WTC11 (cell line): ENCODE measurements around the gene ZNF525.
"Not testable (repeated sequence)": the region's sequence is repeated elsewhere in the genome, so short reads cannot be mapped to it uniquely, and the experiment has no call there.

Source experiments
- ARID4B ChIP-seq: sonication (generic); formaldehyde crosslinking; IDR thresholded peaks from 2 replicates; pipeline ENCODE4 v1.8.0; 2023; ENCODE audit warnings: missing genetic modification reagents, mild to moderate bottlenecking, borderline replicate concordance
- ATF1 ChIP-seq: sonication (generic); formaldehyde crosslinking; IDR thresholded peaks from 2 replicates; pipeline ENCODE4 v1.8.1; 2023; ENCODE audit warnings: mild to moderate bottlenecking, moderate library complexity, missing genetic modification reagents
- ATF3 ChIP-seq: sonication (generic); formaldehyde crosslinking; conservative IDR thresholded peaks from 2 replicates; pipeline ENCODE4 v1.8.1; 2022; ENCODE audit warnings: mild to moderate bottlenecking, missing genetic modification reagents
- CBFB ChIP-seq: sonication (generic); formaldehyde crosslinking; IDR thresholded peaks from 2 replicates; pipeline ENCODE4 v1.8.1; 2022; ENCODE audit warnings: mild to moderate bottlenecking, low read depth, missing genetic modification reagents
- CTCF ChIP-seq: fragments of 200-600 bp; IDR thresholded peaks from 2 replicates; pipeline ENCODE4 v1.8.0; 2022; ENCODE audit warnings: antibody characterized with exemption
- E2F4 ChIP-seq: sonication (generic); formaldehyde crosslinking; IDR thresholded peaks from 2 replicates; pipeline ENCODE4 v1.8.1; 2022; ENCODE audit warnings: low read depth, mild to moderate bottlenecking, moderate library complexity, missing genetic modification reagents, borderline replicate concordance
- E2F5 ChIP-seq: sonication (generic); formaldehyde crosslinking; IDR thresholded peaks from 2 replicates; pipeline ENCODE4 v1.8.1; 2022; ENCODE audit warnings: mild to moderate bottlenecking, moderate library complexity, missing genetic modification reagents
- ETV6 ChIP-seq: sonication (generic); formaldehyde crosslinking; IDR thresholded peaks from 2 replicates; pipeline ENCODE4 v1.8.1; 2022; ENCODE audit warnings: mild to moderate bottlenecking, missing genetic modification reagents
- IRF2 ChIP-seq: sonication (generic); formaldehyde crosslinking; IDR thresholded peaks from 2 replicates; pipeline ENCODE4 v1.8.0; 2022; ENCODE audit warnings: low read depth, missing genetic modification reagents, borderline replicate concordance
- PREB ChIP-seq: sonication (generic); formaldehyde crosslinking; IDR thresholded peaks from 2 replicates; pipeline ENCODE4 v1.8.1; 2022; ENCODE audit warnings: mild to moderate bottlenecking, missing genetic modification reagents, moderate library complexity, borderline replicate concordance
- STAT6 ChIP-seq: sonication (generic); formaldehyde crosslinking; conservative IDR thresholded peaks from 2 replicates; pipeline ENCODE4 v1.8.1; 2023; ENCODE audit warnings: mild to moderate bottlenecking, low read depth, missing genetic modification reagents, moderate library complexity
- USF1 ChIP-seq: sonication (generic); formaldehyde crosslinking; IDR thresholded peaks from 2 replicates; pipeline ENCODE4 v1.8.0; 2022; ENCODE audit warnings: mild to moderate bottlenecking, missing genetic modification reagents

GRCh38 chr19:53423074-53423473, 57.6 kb downstream of the ZNF525 start:
- not testable (repeated sequence) for TF ChIP-seq ATF1 (CRISPR knock-in tag); CTCF; CBFB (CRISPR knock-in tag); ETV6 (CRISPR knock-in tag); IRF2 (CRISPR knock-in tag); ARID4B (CRISPR knock-in tag); ATF3 (CRISPR knock-in tag); STAT6 (CRISPR knock-in tag); E2F4 (CRISPR knock-in tag); USF1 (CRISPR knock-in tag); PREB (CRISPR knock-in tag); E2F5 (CRISPR knock-in tag)
